Thyroid gland (tissue), 4 donors: ENCODE results near the gene MCM5.

Experiments
- CTCF ChIP-seq, 6 experiments: fragments of 200-600 bp in 3 of 6; fragments of 450-650 bp in 3 of 6; sonication (generic) in 3 of 6; IDR thresholded peaks; one replicate each; pipeline ENCODE4 v1.5.1; 2016 to 2019; ENCODE audit warnings: antibody characterized with exemption in 6 of 6, mild to moderate bottlenecking in 2 of 6, inconsistent platforms in 1 of 6, moderate library complexity in 1 of 6
- POLR2A ChIP-seq, 2 donors: fragments of 450-650 bp; IDR thresholded peaks; one replicate each; pipeline ENCODE4 v1.6.1; 2017; ENCODE audit warnings: antibody characterized with exemption in 2 of 2, mild to moderate bottlenecking in 2 of 2, moderate library complexity in 1 of 2

GRCh38 chr22:35458547-35459422 lies 58.8 kb downstream of the MCM5 start:
- no peak for TF ChIP-seq CTCF (IDR thresholded peaks at IDR 0.05)
- no peak for TF ChIP-seq POLR2A (IDR thresholded peaks at IDR 0.05)
